Measurements from ENCODE around the gene NARS2.
"Not testable (repeated sequence)": the region's sequence is repeated elsewhere in the genome, so short reads cannot be mapped to it uniquely, and the experiment has no call there.

Gene NARS2

GRCh38 chr11:78547931-78548705 lies 26.5 kb downstream of the NARS2 start:
- DNase-seq, result no peak

- no peak for DNase-seq
Measured at GRCh38 chr11:78542007-78542406, 32.7 kb downstream of the NARS2 start.

GRCh38 chr11:78541537-78541936 lies 33.1 kb downstream of the NARS2 start:
- no peak for DNase-seq

- no peak for DNase-seq
Measured at GRCh38 chr11:78540256-78540655, 34.4 kb downstream of the NARS2 start.

GRCh38 chr11:78539506-78539905 lies 35.2 kb downstream of the NARS2 start:
- no peak for DNase-seq

GRCh38 chr11:78536933-78537332 lies 37.7 kb downstream of the NARS2 start:
- DNase-seq, result no peak

GRCh38 chr11:78535920-78536319 lies 38.7 kb downstream of the NARS2 start:
- DNase-seq, result no peak

GRCh38 chr11:78535027-78535426 lies 39.6 kb downstream of the NARS2 start:
- DNase-seq, result no peak

GRCh38 chr11:78533399-78533798 lies 41.3 kb downstream of the NARS2 start:
- no peak for DNase-seq

GRCh38 chr11:78532991-78533390 lies 41.7 kb downstream of the NARS2 start:
- DNase-seq, result no peak

- no peak for DNase-seq
Measured at GRCh38 chr11:78526497-78527146, 48.0 kb downstream of the NARS2 start.

- DNase-seq, result no peak
Measured at GRCh38 chr11:78525720-78526119, 48.9 kb downstream of the NARS2 start.

- no peak for DNase-seq
Measured at GRCh38 chr11:78520230-78520629, 54.4 kb downstream of the NARS2 start.

GRCh38 chr11:78516281-78516680 lies 58.4 kb downstream of the NARS2 start:
- DNase-seq, result no peak

GRCh38 chr11:78514922-78515502 lies 59.7 kb downstream of the NARS2 start:
- no peak for DNase-seq

GRCh38 chr11:78513085-78513484 lies 61.6 kb downstream of the NARS2 start:
- not testable (repeated sequence) for DNase-seq

- no peak for DNase-seq
Measured at GRCh38 chr11:78510597-78510996, 64.1 kb downstream of the NARS2 start.

GRCh38 chr11:78510025-78510596 lies 64.6 kb downstream of the NARS2 start:
- DNase-seq, result no peak

GRCh38 chr11:78504708-78505107 lies 70.0 kb downstream of the NARS2 start:
- DNase-seq, result no peak

GRCh38 chr11:78504181-78504580 lies 70.5 kb downstream of the NARS2 start:
- DNase-seq, result no peak

GRCh38 chr11:78499971-78500370 lies 74.7 kb downstream of the NARS2 start:
- DNase-seq, result no peak

- DNase-seq, result no peak
Measured at GRCh38 chr11:78497293-78497692, 77.4 kb downstream of the NARS2 start.
